Activated T-helper 17 cell treated with anti-CD3 and anti-CD28 coated beads, Interleukin-2, amount 50 U/mL, for 72 hours (primary cell): ENCODE data around the gene MAP7D3. TPM values are rescaled to one million over a fixed set of nuclear protein-coding genes. Genes with fewer than 3 reads are reported as not detected.
"Not testable (repeated sequence)": the region's sequence is repeated elsewhere in the genome, so short reads cannot be mapped to it uniquely, and the experiment has no call there.

Experiments used
- ATAC-seq: fragments of 150-1000 bp; cut with Tn5 transposase; replicated peaks from 2 replicates; pipeline ENCODE4 v1.10.0; 2021; ENCODE audit warnings: mild to moderate bottlenecking, moderate library complexity
- H3K27ac Mint-ChIP-seq: one replicate; pipeline ENCODE4 v1.8.0; 2022; ENCODE audit warnings: mixed read lengths
- H3K27me3 Mint-ChIP-seq: one replicate; pipeline ENCODE4 v1.8.0; 2022; ENCODE audit warnings: mixed read lengths
- H3K36me3 Mint-ChIP-seq: one replicate; pipeline ENCODE4 v1.8.0; 2022; ENCODE audit warnings: low read depth, mild to moderate bottlenecking, mixed read lengths
- H3K4me1 Mint-ChIP-seq: one replicate; pipeline ENCODE4 v1.8.0; 2022; ENCODE audit warnings: mixed read lengths
- H3K4me3 Mint-ChIP-seq: one replicate; pipeline ENCODE4 v1.8.0; 2022; ENCODE audit warnings: mild to moderate bottlenecking, mixed read lengths
- H3K9me3 Mint-ChIP-seq: one replicate; pipeline ENCODE4 v1.8.0; 2022; ENCODE audit warnings: mixed read lengths
- total RNA-seq, 2 donors: library from RNA; stranded (reverse); gene quantifications; one replicate each; pipeline ENCODE4 v1.2.3, GENCODE V29; 2022

The MAP7D3 gene
- total RNA-seq, 2 donors from 2014 or later = 13.6 to 18.3 TPM

- H3K36me3 Mint-ChIP-seq, H3K9me3 Mint-ChIP-seq, H3K4me1 Mint-ChIP-seq, H3K4me3 Mint-ChIP-seq, H3K27ac Mint-ChIP-seq, ATAC-seq, H3K27me3 Mint-ChIP-seq: not testable (repeated sequence)
These were observed 83.2 kb downstream of the MAP7D3 start for GRCh38 chrX:136167989-136168388.

DNA sequence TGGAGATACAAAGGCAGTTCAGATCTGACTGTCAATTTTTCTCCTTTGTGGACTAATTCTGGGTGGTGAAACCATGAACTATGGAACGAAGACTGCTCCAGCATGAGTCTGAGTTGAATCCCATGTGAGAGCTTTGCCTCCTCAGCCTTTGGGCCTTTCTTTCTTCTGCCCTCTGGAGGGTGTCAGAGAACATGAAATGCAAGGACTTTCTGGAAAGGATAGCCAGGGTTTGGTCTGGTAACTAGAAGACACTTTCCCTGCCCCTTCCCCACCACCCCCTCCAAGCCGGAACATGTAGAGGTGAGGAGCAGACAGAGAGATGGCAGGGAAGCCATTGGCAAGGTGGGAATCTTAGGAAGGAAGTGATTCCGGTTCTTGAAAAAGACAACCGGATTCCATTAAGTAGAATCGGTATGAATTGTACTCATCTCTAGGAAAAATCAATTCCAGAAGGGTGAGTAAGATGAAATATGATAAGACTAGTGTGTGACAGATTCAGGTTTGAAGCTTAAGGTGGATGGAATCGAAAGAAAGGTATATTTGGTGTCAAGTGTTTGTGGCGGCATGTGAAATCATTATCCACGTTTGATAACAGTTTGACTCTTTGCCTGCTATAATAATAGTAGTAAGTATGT lies 84.9 kb downstream of the MAP7D3 start:
- ATAC-seq = no peak

DNA sequence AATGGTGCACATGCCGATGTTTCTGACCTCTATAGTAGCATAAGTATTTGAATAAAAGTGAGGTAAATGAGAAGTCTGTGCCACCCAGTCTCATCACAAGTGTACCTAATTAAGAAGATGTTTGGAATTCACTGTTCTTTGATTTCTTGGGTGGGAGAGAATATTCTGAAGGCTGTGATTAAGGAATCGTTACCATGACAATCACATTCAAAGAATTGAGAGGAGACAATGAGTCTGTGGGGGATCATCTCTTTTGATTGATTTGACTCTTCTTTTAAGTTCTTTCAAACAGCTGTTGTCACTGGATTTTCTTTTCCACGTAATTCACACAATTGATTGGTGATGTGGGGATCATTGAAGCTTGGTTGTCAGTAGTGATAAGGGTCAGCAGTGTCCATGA lies 85.8 kb downstream of the MAP7D3 start:
- Mint-ChIP-seq H3K9me3 (no peaks in the 10 kb centered on the region), H3K27ac (no peak overlapping the region), H3K4me1 (no peaks in the 10 kb centered on the region), H3K4me3 (no peak overlapping the region), H3K27me3 (no peaks in the 10 kb centered on the region), H3K36me3 (no peaks in the 10 kb centered on the region)
- ATAC-seq = no peak

More for the DNA sequence above, 84.9 kb downstream of the MAP7D3 start:
- H3K4me3 Mint-ChIP-seq = no peak overlapping the region
- no peaks in the 10 kb centered on the region for H3K27me3 Mint-ChIP-seq
- no peaks in the 10 kb centered on the region for H3K36me3 Mint-ChIP-seq
- no peaks in the 10 kb centered on the region for H3K4me1 Mint-ChIP-seq
- no peak overlapping the region for H3K27ac Mint-ChIP-seq
- H3K9me3 Mint-ChIP-seq = no peaks in the 10 kb centered on the region

DNA sequence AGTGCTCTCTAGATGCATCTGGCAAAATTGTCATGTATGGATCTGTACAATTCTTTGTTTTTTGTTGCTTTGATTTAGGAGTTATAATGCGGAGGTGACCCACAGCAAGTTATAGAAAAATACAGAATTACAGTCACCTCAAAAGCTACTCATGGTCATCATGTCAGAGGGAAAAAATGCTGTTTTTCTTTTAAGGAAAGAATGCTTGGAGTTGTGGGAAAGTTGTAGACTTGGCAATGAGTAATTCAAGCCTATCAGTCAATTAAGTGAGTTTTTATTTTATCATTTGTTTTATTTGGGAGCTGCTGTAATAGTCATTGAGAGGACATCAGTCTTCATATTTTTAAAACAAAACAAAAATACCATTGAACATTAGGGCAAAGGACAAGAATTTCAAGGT lies 87.5 kb downstream of the MAP7D3 start:
- no peak overlapping the region for H3K27ac Mint-ChIP-seq
- no peaks in the 10 kb centered on the region for H3K9me3 Mint-ChIP-seq
- ATAC-seq = no peak
- H3K4me1 Mint-ChIP-seq = no peaks in the 10 kb centered on the region
- H3K4me3 Mint-ChIP-seq = no peak overlapping the region
- H3K36me3 Mint-ChIP-seq = no peaks in the 10 kb centered on the region
- no peaks in the 10 kb centered on the region for H3K27me3 Mint-ChIP-seq

Other genes with a start within 250 kb of the MAP7D3 start
- 10 to 100 TPM; 19.0 to 27.5 TPM for gene FHL1, start 103.9 kb downstream of the MAP7D3 start, total RNA-seq
- gene ADGRG4, start 49.6 kb upstream of the MAP7D3 start, total RNA-seq = not detected
- not detected for gene BRS3, start 236.5 kb upstream of the MAP7D3 start, total RNA-seq
- gene HTATSF1, start 246.2 kb upstream of the MAP7D3 start, total RNA-seq = 10 to 100 TPM; 39.7 to 65.5 TPM